Gastrocnemius medialis (tissue), 4 donors: Measurements from ENCODE around the gene TAMM41. TPM values are rescaled to one million over a fixed set of nuclear protein-coding genes. Genes with fewer than 3 reads are reported as not detected.

ENCODE experiments used
- ATAC-seq, 2 donors: fragments of 150-250 bp; one replicate each; pipeline ENCODE4 v1.9.1; 2016
- DNase-seq, 2 donors: peaks; one replicate each; pipeline ENCODE4 v3.0.0-alpha.2; 2019
- H3K27ac ChIP-seq, 4 donors: fragments of 200-600 bp; sonication (generic); 1 replicate in 1 of 4; 2 replicates in 3 of 4; pipeline ENCODE4 v1.5.1; 2016 to 2018; ENCODE audit warnings: mild to moderate bottlenecking in 2 of 4, moderate library complexity in 1 of 4
- H3K27me3 ChIP-seq, 3 donors: fragments of 200-600 bp; sonication (generic) in 2 of 3; 1 replicate in 1 of 3; 2 replicates in 2 of 3; pipeline versions ENCODE4 v1.5.1 to v1.6.0; 2016 to 2019; ENCODE audit warnings: mild to moderate bottlenecking in 1 of 3, moderate library complexity in 1 of 3
- H3K36me3 ChIP-seq, 2 donors: fragments of 200-600 bp; sonication (generic) in 1 of 2; one replicate each; pipeline ENCODE4 v1.5.1; 2017 to 2018
- H3K4me1 ChIP-seq, 2 donors: fragments of 200-600 bp; sonication (generic) in 1 of 2; one replicate each; pipeline ENCODE4 v1.5.1; 2016 to 2017; ENCODE audit warnings: mild to moderate bottlenecking in 2 of 2
- H3K4me3 ChIP-seq, 4 donors: fragments of 200-600 bp; sonication (generic) in 3 of 4; 1 replicate in 1 of 4; 2 replicates in 3 of 4; pipeline ENCODE4 v1.5.1; 2016 to 2019; ENCODE audit warnings: mild to moderate bottlenecking in 2 of 4
- H3K9me3 ChIP-seq, 3 donors: fragments of 200-600 bp; sonication (generic) in 2 of 3; 1 replicate in 1 of 3; 2 replicates in 2 of 3; pipeline ENCODE4 v1.5.1; 2016 to 2019
- CTCF ChIP-seq, 5 experiments: fragments of 450-650 bp in 3 of 5; fragments of 200-600 bp in 2 of 5; sonication (generic) in 2 of 5; IDR thresholded peaks in 4 of 5; conservative IDR thresholded peaks in 1 of 5; 1 replicate in 4 of 5; 2 replicates in 1 of 5; pipeline ENCODE4 v1.5.1; 2016 to 2019; ENCODE audit warnings: antibody characterized with exemption in 5 of 5, mild to moderate bottlenecking in 3 of 5, moderate library complexity in 3 of 5
- POLR2A ChIP-seq, 2 donors: fragments of 450-650 bp; IDR thresholded peaks; one replicate each; pipeline ENCODE4 v1.6.1; 2017; ENCODE audit warnings: antibody characterized with exemption in 2 of 2, mild to moderate bottlenecking in 2 of 2, moderate library complexity in 2 of 2
- in situ Hi-C, 4 donors: fragments of 200-750 bp; cut with MboI; loops; one replicate each; pipeline versions ENCODE4 v1.15.0 to v1.8.0; 2017; ENCODE audit warnings: low sequenced_read_pairs in 4 of 4
- intact Hi-C: fragments of 100-400 bp; cut with DNase I; formaldehyde crosslinking; loops from one replicate; pipeline ENCODE4 v1.15.1; 2023; ENCODE audit warnings: low total_unique reads
- total RNA-seq, 4 donors: library from RNA; depleted of rRNA; stranded (reverse); fragments of >200 nt; gene quantifications; one replicate each; pipeline versions ENCODE4 v1.1.0 to v1.2.3, GENCODE V29; 2016

TAMM41 gene
- total RNA-seq, 4 donors from 2014 or later: 2.1 to 9.7 (median 3.8) TPM

GRCh38 chr3:11825301-11825700 lies 21.4 kb downstream of the TAMM41 start:
- in situ Hi-C loops: no loop called here
- TF ChIP-seq CTCF (IDR thresholded peaks at IDR 0.05 in 4 of 5, conservative IDR thresholded peaks at IDR 0.05 in 1 of 5) (no peak), POLR2A (IDR thresholded peaks at IDR 0.05) (no peak)
- no peak for ATAC-seq
- H3K4me1 ChIP-seq: no peaks in the 10 kb centered on the region
- intact Hi-C loops: no loop called here
- H3K4me3 ChIP-seq: no peak overlapping the region
- no peaks in the 10 kb centered on the region for H3K27me3 ChIP-seq
- H3K36me3 ChIP-seq: peaks cover 0 to 64% of the 10 kb centered on the region in 2 donors
- no peaks in the 10 kb centered on the region for H3K9me3 ChIP-seq
- H3K27ac ChIP-seq: no peak overlapping the region
- DNase-seq: no peak

GRCh38 chr3:11820531-11821041 lies 26.1 kb downstream of the TAMM41 start:
- ATAC-seq (no peak), DNase-seq (no peak)
- Histone ChIP-seq H3K36me3 (peaks cover 0 to 42% of the 10 kb centered on the region in 2 donors), H3K4me1 (peaks cover 4 to 11% of the 10 kb centered on the region in 2 donors), H3K9me3 (no peaks in the 10 kb centered on the region), H3K27me3 (no peaks in the 10 kb centered on the region), H3K27ac (no peak overlapping the region), H3K4me3 (no peak overlapping the region)
- TF ChIP-seq CTCF (IDR thresholded peaks at IDR 0.05 in 4 of 5, conservative IDR thresholded peaks at IDR 0.05 in 1 of 5) (no peak), POLR2A (IDR thresholded peaks at IDR 0.05) (no peak)
- intact Hi-C loops (no loop called here), in situ Hi-C loops (no loop called here)

- Histone ChIP-seq H3K27me3 (no peaks in the 10 kb centered on the region), H3K4me1 (peaks cover 4 to 11% of the 10 kb centered on the region in 2 donors), H3K9me3 (no peaks in the 10 kb centered on the region), H3K4me3 (no peak overlapping the region), H3K27ac (no peak overlapping the region), H3K36me3 (peaks cover 0 to 39% of the 10 kb centered on the region in 2 donors)
- TF ChIP-seq POLR2A (IDR thresholded peaks at IDR 0.05): no peak
- no peak for TF ChIP-seq CTCF (IDR thresholded peaks at IDR 0.05 in 4 of 5, conservative IDR thresholded peaks at IDR 0.05 in 1 of 5)
- in situ Hi-C loops (no loop called here), intact Hi-C loops (no loop called here)
- ATAC-seq (no peak), DNase-seq (no peak)
Observed at GRCh38 chr3:11819146-11819689, 27.5 kb downstream of the TAMM41 start.

- ATAC-seq (peak; percentile 65 to 78), DNase-seq (no peak)
- in situ Hi-C loops: no loop called here
- H3K27ac ChIP-seq: peak overlapping the region in 2 of 4 donors; percentile 15 to 20
- peaks cover 0 to 44% of the 10 kb centered on the region in 2 donors for H3K36me3 ChIP-seq
- no peaks in the 10 kb centered on the region for H3K27me3 ChIP-seq
- no peak for TF ChIP-seq POLR2A (IDR thresholded peaks at IDR 0.05)
- TF ChIP-seq CTCF (IDR thresholded peaks at IDR 0.05 in 4 of 5, conservative IDR thresholded peaks at IDR 0.05 in 1 of 5): no peak
- intact Hi-C loops: no loop called here
- peaks cover 4 to 11% of the 10 kb centered on the region in 2 donors for H3K4me1 ChIP-seq
- no peaks in the 10 kb centered on the region for H3K9me3 ChIP-seq
- no peak overlapping the region for H3K4me3 ChIP-seq
Observed at GRCh38 chr3:11818033-11818432, 28.7 kb downstream of the TAMM41 start.

- DNase-seq: no peak
- in situ Hi-C loops: no loop called here
- Histone ChIP-seq H3K36me3 (peaks cover 0 to 36% of the 10 kb centered on the region in 2 donors), H3K4me1 (peaks cover 4 to 11% of the 10 kb centered on the region in 2 donors), H3K4me3 (no peak overlapping the region), H3K9me3 (no peaks in the 10 kb centered on the region), H3K27me3 (no peaks in the 10 kb centered on the region), H3K27ac (no peak overlapping the region)
- no peak for ATAC-seq
- TF ChIP-seq POLR2A (IDR thresholded peaks at IDR 0.05): no peak
- no peak for TF ChIP-seq CTCF (IDR thresholded peaks at IDR 0.05 in 4 of 5, conservative IDR thresholded peaks at IDR 0.05 in 1 of 5)
- intact Hi-C loops: no loop called here
Observed at GRCh38 chr3:11815111-11815510, 31.6 kb downstream of the TAMM41 start.
